Nephron progenitor cell (in vitro differentiated cells): ENCODE results near the gene SFI1.

ENCODE experiments used
- DNase-seq: peaks from one replicate; pipeline ENCODE4 v3.0.0; 2021
- H3K27ac Mint-ChIP-seq: 2 replicates; pipeline ENCODE4 v1.8.0; 2021; ENCODE audit warnings: mild to moderate bottlenecking, moderate library complexity, mixed read lengths
- H3K27me3 Mint-ChIP-seq: 2 replicates; pipeline ENCODE4 v1.8.0; 2021; ENCODE audit warnings: mild to moderate bottlenecking, low read depth, mixed read lengths; ENCODE audit not compliant: poor library complexity
- H3K36me3 Mint-ChIP-seq: 2 replicates; pipeline ENCODE4 v1.8.0; 2021; ENCODE audit warnings: low read depth, mixed read lengths
- H3K4me1 Mint-ChIP-seq: 2 replicates; pipeline ENCODE4 v1.8.0; 2021; ENCODE audit warnings: mixed read lengths
- H3K4me3 Mint-ChIP-seq: 2 replicates; pipeline ENCODE4 v1.8.0; 2021; ENCODE audit warnings: mild to moderate bottlenecking, moderate library complexity, mixed read lengths
- H3K9me3 Mint-ChIP-seq: 2 replicates; pipeline ENCODE4 v1.8.0; 2021; ENCODE audit warnings: mild to moderate bottlenecking, moderate library complexity, mixed read lengths
- TF ChIP-seq, protein P1 (sequence below): fragments of 200-600 bp; sonication (generic); IDR thresholded peaks from 2 replicates; pipeline ENCODE4 v1.5.0; 2021; ENCODE audit warnings: antibody characterized with exemption

The SFI1 gene

DNA sequence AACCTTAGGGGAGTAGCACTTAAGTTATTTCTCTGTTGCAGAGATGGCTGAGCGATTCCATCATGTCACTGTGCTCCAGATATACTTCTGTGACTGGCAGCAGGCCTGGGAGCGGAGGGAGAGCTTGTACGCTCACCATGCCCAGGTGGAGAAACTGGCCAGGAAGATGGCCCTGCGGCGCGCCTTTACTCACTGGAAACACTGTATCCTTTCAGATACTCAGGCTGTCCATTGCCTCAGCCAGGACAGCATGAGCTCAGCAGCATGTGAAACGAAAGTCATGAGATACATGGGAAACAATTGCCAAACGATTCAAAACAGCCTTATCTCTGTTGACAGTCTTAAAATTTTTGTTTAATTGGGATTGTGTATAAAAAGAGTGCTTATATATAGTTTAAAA, 78.9 kb downstream of the SFI1 start:
- peaks cover 16% of the 10 kb centered on the region for H3K36me3 Mint-ChIP-seq
- no peaks in the 10 kb centered on the region for H3K4me1 Mint-ChIP-seq
- DNase-seq: no peak
- TF ChIP-seq, protein P1, sequence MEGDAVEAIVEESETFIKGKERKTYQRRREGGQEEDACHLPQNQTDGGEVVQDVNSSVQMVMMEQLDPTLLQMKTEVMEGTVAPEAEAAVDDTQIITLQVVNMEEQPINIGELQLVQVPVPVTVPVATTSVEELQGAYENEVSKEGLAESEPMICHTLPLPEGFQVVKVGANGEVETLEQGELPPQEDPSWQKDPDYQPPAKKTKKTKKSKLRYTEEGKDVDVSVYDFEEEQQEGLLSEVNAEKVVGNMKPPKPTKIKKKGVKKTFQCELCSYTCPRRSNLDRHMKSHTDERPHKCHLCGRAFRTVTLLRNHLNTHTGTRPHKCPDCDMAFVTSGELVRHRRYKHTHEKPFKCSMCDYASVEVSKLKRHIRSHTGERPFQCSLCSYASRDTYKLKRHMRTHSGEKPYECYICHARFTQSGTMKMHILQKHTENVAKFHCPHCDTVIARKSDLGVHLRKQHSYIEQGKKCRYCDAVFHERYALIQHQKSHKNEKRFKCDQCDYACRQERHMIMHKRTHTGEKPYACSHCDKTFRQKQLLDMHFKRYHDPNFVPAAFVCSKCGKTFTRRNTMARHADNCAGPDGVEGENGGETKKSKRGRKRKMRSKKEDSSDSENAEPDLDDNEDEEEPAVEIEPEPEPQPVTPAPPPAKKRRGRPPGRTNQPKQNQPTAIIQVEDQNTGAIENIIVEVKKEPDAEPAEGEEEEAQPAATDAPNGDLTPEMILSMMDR: no peak
- no peak overlapping the region for H3K27ac Mint-ChIP-seq
- H3K4me3 Mint-ChIP-seq: no peak overlapping the region
- peaks cover 6% of the 10 kb centered on the region for H3K27me3 Mint-ChIP-seq
- no peaks in the 10 kb centered on the region for H3K9me3 Mint-ChIP-seq

DNA sequence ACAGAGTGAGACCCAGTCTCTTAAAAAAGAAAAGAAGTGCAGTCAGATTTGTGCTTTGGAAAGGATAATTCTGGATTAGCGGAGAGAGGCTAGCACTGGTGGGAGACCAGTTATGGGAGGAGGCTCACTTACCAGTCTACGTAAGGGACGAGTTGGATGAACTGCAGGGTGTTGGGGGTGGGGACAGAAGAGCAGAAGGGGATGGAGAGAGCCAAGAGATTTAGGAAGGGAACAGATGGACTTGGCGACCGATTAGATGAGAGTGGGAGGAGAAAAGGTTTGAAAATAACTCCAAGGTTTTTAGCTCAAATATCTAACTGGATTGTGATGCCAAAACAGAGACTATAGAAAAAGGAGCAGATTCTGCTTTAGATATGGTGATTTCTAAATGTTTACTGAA, 81.4 kb downstream of the SFI1 start:
- peaks cover 2% of the 10 kb centered on the region for H3K27me3 Mint-ChIP-seq
- H3K4me3 Mint-ChIP-seq: no peak overlapping the region
- TF ChIP-seq, protein P1: no peak
- H3K27ac Mint-ChIP-seq: peak overlapping the region; percentile 57
- peaks cover 16% of the 10 kb centered on the region for H3K36me3 Mint-ChIP-seq
- H3K4me1 Mint-ChIP-seq: no peaks in the 10 kb centered on the region
- H3K9me3 Mint-ChIP-seq: no peaks in the 10 kb centered on the region
- DNase-seq: no peak

DNA sequence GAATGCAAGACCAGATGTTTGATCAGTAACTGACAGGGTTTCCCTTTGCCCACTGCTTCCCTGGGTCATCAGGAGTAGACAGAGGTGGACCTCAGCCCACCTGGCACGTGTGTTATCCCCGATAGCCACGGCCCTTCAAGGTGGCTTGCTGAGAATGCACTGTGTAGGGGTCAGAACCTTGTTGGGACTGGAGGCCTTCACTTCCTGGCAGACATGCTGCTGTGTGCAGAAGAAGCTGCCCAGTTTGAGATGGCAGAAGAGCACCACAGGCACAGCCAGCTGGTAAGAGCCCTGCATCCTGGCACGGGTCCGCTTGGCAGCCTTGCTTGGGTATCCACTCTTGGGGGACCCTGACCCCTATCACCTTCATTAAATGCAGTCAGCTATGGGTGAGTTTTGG, 81.8 kb downstream of the SFI1 start:
- Mint-ChIP-seq H3K4me1 (no peaks in the 10 kb centered on the region), H3K4me3 (no peak overlapping the region), H3K27me3 (peaks cover 2% of the 10 kb centered on the region), H3K27ac (peak overlapping the region; percentile 57), H3K36me3 (peaks cover 16% of the 10 kb centered on the region), H3K9me3 (no peaks in the 10 kb centered on the region)
- no peak for DNase-seq
- TF ChIP-seq, protein P1: no peak

DNA sequence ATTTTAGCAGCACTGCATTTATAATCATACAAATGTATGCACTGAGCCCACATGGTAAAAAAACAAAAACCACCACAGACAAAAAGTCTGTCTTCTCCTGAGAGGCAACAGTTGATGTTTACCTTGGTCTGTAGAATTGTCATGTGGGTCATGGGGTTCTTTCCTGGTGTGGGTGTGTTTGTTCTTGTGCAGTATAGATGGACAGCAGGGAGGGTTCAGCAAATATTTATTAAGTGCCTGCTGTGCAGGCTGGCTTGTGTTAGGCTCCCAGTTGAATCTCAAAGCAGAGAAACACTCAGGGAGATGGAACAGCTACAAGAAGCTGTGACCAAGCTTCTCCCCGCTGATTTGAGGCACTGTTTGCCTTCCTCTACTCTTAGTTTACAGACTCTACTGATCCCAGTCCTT, 83.5 kb downstream of the SFI1 start:
- no peak overlapping the region for H3K27ac Mint-ChIP-seq

DNA sequence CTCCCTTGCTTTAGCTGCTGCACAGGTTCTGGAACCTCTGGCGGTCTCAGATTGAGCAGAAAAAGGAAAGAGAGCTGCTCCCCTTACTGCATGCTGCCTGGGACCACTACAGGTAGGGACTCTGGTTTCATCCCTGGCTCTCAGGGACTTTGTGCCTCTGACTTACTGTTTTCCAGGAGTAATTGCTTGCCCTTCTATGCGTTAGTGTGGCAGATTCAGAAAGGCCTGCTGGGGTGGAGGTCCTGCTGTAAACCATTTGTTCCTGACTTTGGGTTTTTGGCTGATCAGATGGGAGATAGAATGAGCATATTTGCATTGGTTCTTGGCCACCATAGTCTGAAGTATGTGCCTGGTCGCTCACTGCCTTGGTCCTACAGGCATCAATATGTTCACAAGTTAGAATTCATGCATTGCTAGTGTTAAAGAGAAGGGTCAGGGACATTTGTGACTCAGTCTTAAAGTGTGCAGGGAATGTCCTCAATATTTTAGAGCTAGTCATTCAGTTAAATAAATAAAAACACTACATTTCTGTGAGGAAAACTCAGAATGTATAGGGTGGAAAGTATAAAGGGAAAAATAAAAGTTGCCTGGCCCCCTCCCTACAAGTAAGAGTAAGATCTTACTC, 87.6 kb downstream of the SFI1 start:
- no peak for DNase-seq

More for the DNA sequence above, 83.5 kb downstream of the SFI1 start:
- DNase-seq: no peak
- H3K4me1 Mint-ChIP-seq: no peaks in the 10 kb centered on the region
- no peaks in the 10 kb centered on the region for H3K9me3 Mint-ChIP-seq
- no peak overlapping the region for H3K4me3 Mint-ChIP-seq
- H3K27me3 Mint-ChIP-seq: peaks cover 2% of the 10 kb centered on the region
- TF ChIP-seq, protein P1: no peak
- H3K36me3 Mint-ChIP-seq: peaks cover 16% of the 10 kb centered on the region

DNA sequence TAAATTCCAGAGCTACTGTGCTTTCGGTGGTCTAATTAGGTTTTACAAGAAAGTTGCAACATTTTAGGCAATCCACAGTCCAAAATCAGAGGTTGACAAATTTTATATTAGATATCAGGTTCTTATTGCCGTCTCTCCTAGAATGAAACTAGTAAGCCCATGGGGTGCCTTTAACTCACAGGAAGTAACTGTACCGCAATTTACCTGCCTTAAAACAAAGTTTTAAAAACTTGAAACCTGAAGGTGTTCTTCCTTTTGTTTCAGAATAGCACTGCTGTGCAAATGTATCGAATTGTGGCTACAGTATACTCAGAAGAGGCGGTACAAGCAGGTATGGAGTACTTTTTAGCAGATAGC, 88.4 kb downstream of the SFI1 start:
- Mint-ChIP-seq H3K4me3 (no peak overlapping the region), H3K9me3 (no peaks in the 10 kb centered on the region), H3K27ac (no peak overlapping the region), H3K36me3 (peaks cover 41% of the 10 kb centered on the region), H3K27me3 (no peaks in the 10 kb centered on the region), H3K4me1 (peaks cover 13% of the 10 kb centered on the region)
- TF ChIP-seq, protein P1: no peak
- no peak for DNase-seq

More for the DNA sequence above, 87.6 kb downstream of the SFI1 start:
- H3K27me3 Mint-ChIP-seq: no peaks in the 10 kb centered on the region
- TF ChIP-seq, protein P1: no peak
- peaks cover 13% of the 10 kb centered on the region for H3K4me1 Mint-ChIP-seq
- no peak overlapping the region for H3K4me3 Mint-ChIP-seq
- H3K36me3 Mint-ChIP-seq: peaks cover 33% of the 10 kb centered on the region
- no peaks in the 10 kb centered on the region for H3K9me3 Mint-ChIP-seq
- no peak overlapping the region for H3K27ac Mint-ChIP-seq
